H1 (cell line): ENCODE data around the gene GRIP1. TPM values are rescaled to one million over a fixed set of nuclear protein-coding genes. Genes with fewer than 3 reads are reported as not detected.

Experiments used
- CTCF ChIA-PET: fragments of 300-600 bp; sonication (Branson Sonifier 250); formaldehyde crosslinking; loops from one replicate; lab custom pipeline; 2021; ENCODE audit not compliant: partially characterized antibody; lab: Charles Lee
- POLR2A ChIA-PET: fragments of 300-600 bp; sonication (Branson Sonifier 250); formaldehyde crosslinking; loops from one replicate; lab custom pipeline; 2021; ENCODE audit warnings: inconsistent platforms; ENCODE audit not compliant: partially characterized antibody; lab: Charles Lee
- DNase-seq, 2 experiments: peaks; one replicate each; pipeline versions ENCODE4 v3.0.0 to v3.0.0-alpha.2; 2010 to 2022; ENCODE audit warnings: low spot score in 2 of 2, low read depth in 1 of 2, mixed read lengths in 1 of 2
- FAIRE-seq: peaks from 2 replicates; lab custom pipeline; 2011; peaks lifted over from hg19 to GRCh38; lab: Jason Lieb, UNC
- H2AFZ ChIP-seq: 2 replicates; pipeline ENCODE4 v1.8.1; 2012; ENCODE audit warnings: low read length, inconsistent platforms
- H2AK5ac ChIP-seq: 2 replicates; pipeline ENCODE4 v1.6.1; 2013; ENCODE audit warnings: low read depth, low read length
- H2BK120ac ChIP-seq: replicated peaks from 2 replicates; pipeline ENCODE3; 2013; ENCODE audit warnings: low read depth, low read length, inconsistent platforms
- H2BK12ac ChIP-seq: 2 replicates; pipeline ENCODE4 v1.6.1; 2013; ENCODE audit warnings: low read depth, low read length
- H2BK15ac ChIP-seq: 2 replicates; pipeline ENCODE4 v1.6.1; 2013; ENCODE audit warnings: low read length
- H2BK20ac ChIP-seq: 2 replicates; pipeline ENCODE4 v1.6.1; 2013; ENCODE audit warnings: low read length
- H2BK5ac ChIP-seq: 2 replicates; pipeline ENCODE4 v1.6.1; 2013; ENCODE audit warnings: low read depth, low read length
- H3K14ac ChIP-seq: 2 replicates; pipeline ENCODE4 v1.6.1; 2013; ENCODE audit warnings: inconsistent platforms; ENCODE audit not compliant: insufficient read length
- H3K18ac ChIP-seq: 2 replicates; pipeline ENCODE4 v1.6.1; 2013; ENCODE audit warnings: low read length; ENCODE audit errors: extremely low read depth
- H3K23ac ChIP-seq: 2 replicates; pipeline ENCODE4 v1.6.1; 2013; ENCODE audit warnings: inconsistent platforms; ENCODE audit not compliant: insufficient read length
- H3K23me2 ChIP-seq: 2 replicates; pipeline ENCODE4 v1.6.1; 2013; ENCODE audit warnings: low read depth, low read length
- H3K27ac ChIP-seq: 2 replicates; pipeline ENCODE4 v1.6.1; 2011; ENCODE audit warnings: low read depth, low read length, inconsistent platforms
- H3K27me3 ChIP-seq, 4 experiments: replicated peaks in 1 of 4; 1 replicate in 1 of 4; 2 replicates in 3 of 4; pipeline versions ENCODE4 v1.6.1 to v1.8.1; 2011 to 2013; ENCODE audit warnings: low read length in 3 of 4, mild to moderate bottlenecking in 3 of 4, inconsistent platforms in 2 of 4, mixed read lengths in 2 of 4, moderate library complexity in 1 of 4; ENCODE audit not compliant: control insufficient read depth in 3 of 4, insufficient read depth in 3 of 4; ENCODE audit errors: extremely low read depth in 1 of 4
- H3K36me3 ChIP-seq, 4 experiments: 2 replicates each; pipeline versions ENCODE4 v1.6.1 to v1.8.1; 2011 to 2013; ENCODE audit warnings: mild to moderate bottlenecking in 4 of 4, low read length in 3 of 4, moderate library complexity in 2 of 4, control low read depth in 1 of 4, inconsistent platforms in 1 of 4; ENCODE audit not compliant: insufficient read depth in 4 of 4, control insufficient read depth in 2 of 4
- H3K4ac ChIP-seq: replicated peaks from 2 replicates; pipeline ENCODE3; 2013; ENCODE audit warnings: low read length, low read depth, mixed read lengths, inconsistent platforms; ENCODE audit not compliant: insufficient read length
- H3K4me1 ChIP-seq, 4 experiments: replicated peaks in 1 of 4; 1 replicate in 1 of 4; 2 replicates in 3 of 4; pipeline versions ENCODE4 v1.6.1 to v1.8.1; 2011 to 2013; ENCODE audit warnings: low read length in 3 of 4, inconsistent platforms in 2 of 4, mixed read lengths in 1 of 4; ENCODE audit not compliant: insufficient read depth in 4 of 4, control insufficient read depth in 3 of 4
- H3K4me2 ChIP-seq, 2 experiments: 2 replicates each; pipeline versions ENCODE4 v1.6.1 to v1.8.1; 2011 to 2013; ENCODE audit warnings: low read depth in 2 of 2, low read length in 2 of 2, control low read depth in 1 of 2, inconsistent platforms in 1 of 2, mild to moderate bottlenecking in 1 of 2; ENCODE audit not compliant: insufficient read depth in 1 of 2
- H3K4me3 ChIP-seq, 4 experiments: fragments of 200-600, 300-600 bp in 1 of 4; sonication (generic), shearing (Covaris generic), sonication (Bioruptor Twin) in 1 of 4; 2 replicates each; pipeline versions ENCODE4 v1.5.1 to v1.8.1; 2011 to 2016; ENCODE audit warnings: low read length in 4 of 4, low read depth in 3 of 4, control low read depth in 2 of 4, inconsistent platforms in 2 of 4, mild to moderate bottlenecking in 2 of 4, mixed read lengths in 1 of 4, moderate library complexity in 1 of 4; ENCODE audit not compliant: insufficient read depth in 2 of 4; ENCODE audit errors: extremely low read depth in 1 of 4
- H3K56ac ChIP-seq: replicated peaks from 2 replicates; pipeline ENCODE3; 2013; ENCODE audit warnings: low read depth, mild to moderate bottlenecking, mixed read lengths, low read length, inconsistent platforms; ENCODE audit not compliant: insufficient read length
- H3K79me1 ChIP-seq: 2 replicates; pipeline ENCODE4 v1.6.1; 2013; ENCODE audit warnings: low read depth, low read length, control low read depth
- H3K79me2 ChIP-seq, 2 experiments: 2 replicates each; pipeline versions ENCODE4 v1.6.1 to v1.8.1; 2012 to 2013; ENCODE audit warnings: low read length in 2 of 2, mild to moderate bottlenecking in 2 of 2, inconsistent platforms in 1 of 2; ENCODE audit not compliant: insufficient read depth in 2 of 2, control insufficient read depth in 1 of 2
- H3K9ac ChIP-seq, 4 experiments: replicated peaks in 1 of 4; 1 replicate in 1 of 4; 2 replicates in 3 of 4; pipeline versions ENCODE4 v1.6.1 to v1.8.1; 2011 to 2013; ENCODE audit warnings: low read depth in 3 of 4, low read length in 3 of 4, control low read depth in 2 of 4, mild to moderate bottlenecking in 2 of 4, moderate library complexity in 2 of 4, inconsistent platforms in 1 of 4; ENCODE audit errors: extremely low read depth in 1 of 4
- H3K9me3 ChIP-seq, 2 experiments: 2 replicates each; pipeline versions ENCODE4 v1.6.1 to v1.8.1; 2012 to 2013; ENCODE audit warnings: mild to moderate bottlenecking in 2 of 2, moderate library complexity in 2 of 2, control low read depth in 1 of 2, inconsistent platforms in 1 of 2, low read depth in 1 of 2, low read length in 1 of 2, mixed read lengths in 1 of 2; ENCODE audit not compliant: insufficient read depth in 2 of 2
- H4K20me1 ChIP-seq, 2 experiments: replicated peaks in 1 of 2; 2 replicates each; pipeline versions ENCODE3 to v1.8.1; 2011 to 2013; ENCODE audit warnings: inconsistent platforms in 2 of 2, low read length in 2 of 2, mild to moderate bottlenecking in 1 of 2; ENCODE audit not compliant: insufficient read depth in 2 of 2, control insufficient read depth in 1 of 2
- H4K5ac ChIP-seq: 2 replicates; pipeline ENCODE4 v1.6.1; 2013; ENCODE audit warnings: low read length, low read depth, mixed read lengths, inconsistent platforms; ENCODE audit not compliant: insufficient read length
- H4K8ac ChIP-seq: 2 replicates; pipeline ENCODE4 v1.8.0; 2013; ENCODE audit warnings: mild to moderate bottlenecking, moderate library complexity, low read length, inconsistent platforms; ENCODE audit not compliant: insufficient read depth; ENCODE audit errors: extremely low read depth
- H4K91ac ChIP-seq: replicated peaks from 2 replicates; pipeline ENCODE3; 2013; ENCODE audit warnings: low read length, mixed read lengths, inconsistent platforms; ENCODE audit not compliant: insufficient read length
- CEBPB ChIP-seq: IDR thresholded peaks from 2 replicates; pipeline ENCODE4 v1.6.1; 2012; ENCODE audit warnings: low read depth, low read length
- EZH2 ChIP-seq: fragments of 200-600 bp; sonication (generic); IDR thresholded peaks from 2 replicates; pipeline ENCODE4 v1.7.1; 2012; ENCODE audit warnings: low read depth, mild to moderate bottlenecking, moderate library complexity, low read length, inconsistent platforms; ENCODE audit not compliant: severe bottlenecking
- HDAC2 ChIP-seq, 2 experiments: fragments of 300-600 bp in 1 of 2; sonication (generic) in 1 of 2; IDR thresholded peaks; 2 replicates each; pipeline ENCODE4 v1.6.1; 2011 to 2012; ENCODE audit warnings: low read depth in 2 of 2, low read length in 2 of 2, mild to moderate bottlenecking in 2 of 2, moderate library complexity in 2 of 2, borderline replicate concordance in 1 of 2, inconsistent platforms in 1 of 2
- JUND ChIP-seq: IDR thresholded peaks from 2 replicates; pipeline ENCODE4 v1.6.1; 2011; ENCODE audit warnings: mild to moderate bottlenecking, improper control_type of control experiment, low read length
- RBBP5 ChIP-seq: IDR thresholded peaks from 2 replicates; pipeline ENCODE4 v1.7.1; 2012; ENCODE audit warnings: low read depth, mild to moderate bottlenecking, inconsistent platforms, low read length, moderate library complexity, borderline replicate concordance
- SIRT6 ChIP-seq: IDR thresholded peaks from one replicate; pipeline ENCODE4 v1.7.1; 2012; ENCODE audit warnings: low read length, inconsistent platforms
- SP4 ChIP-seq: IDR thresholded peaks from 2 replicates; pipeline ENCODE4 v1.6.1; 2012; ENCODE audit warnings: low read length, inconsistent platforms
- WGBS, 2 experiments: shearing (Covaris generic) in 1 of 2; methylation state at CpG; one replicate each; pipeline versions ENCODE4 v1.1.6 to v1.1.7; 2013 to 2015; ENCODE audit warnings: low lambda C conversion rate in 2 of 2, mixed read lengths in 2 of 2, inconsistent platforms in 1 of 2, low coverage in 1 of 2, missing lambda C conversion rate in 1 of 2; ENCODE audit not compliant: insufficient replicate concordance in 2 of 2, insufficient coverage in 1 of 2, insufficient read length in 1 of 2; ENCODE audit errors: extremely low coverage in 1 of 2, missing lambda C conversion rate in 1 of 2; 5-methylcytosine and 5-hydroxymethylcytosine counted together
- polyA plus RNA-seq, 7 experiments: library from polyadenylated mRNA; depleted of rRNA in 3 of 7; stranded (reverse) in 5 of 7; unstranded in 2 of 7; fragments of >200 nt in 5 of 7; fragments of 200-250 nt in 2 of 7; gene quantifications; 1 replicate in 5 of 7; 2 replicates in 1 of 7; 4 replicates in 1 of 7; pipeline versions ENCODE4 v1.2.1 to v1.2.3, GENCODE V29; 2011 to 2013; ENCODE audit warnings: missing spikeins in 2 of 7, mixed read lengths in 2 of 7
- total RNA-seq: library from RNA; stranded (reverse); fragmentation: NEBNext Ultra II Directional; extraction: Animal tissue kit (Norgen Biotek cat#: 25700); gene quantifications from 2 replicates; pipeline ENCODE4 v1.2.1, GENCODE V29; 2021
- TF ChIP-seq, protein P1 (sequence below): IDR thresholded peaks from 2 replicates; pipeline ENCODE4 v1.6.1; 2011; ENCODE audit warnings: low read length, improper control_type of control experiment

GRIP1 gene
- total and polyA plus RNA-seq, 2 of the 8 experiments (the other 6 are each of a cell fraction or from before 2014, with no cell fraction given) = 4.5 to 27.3 TPM

DNA sequence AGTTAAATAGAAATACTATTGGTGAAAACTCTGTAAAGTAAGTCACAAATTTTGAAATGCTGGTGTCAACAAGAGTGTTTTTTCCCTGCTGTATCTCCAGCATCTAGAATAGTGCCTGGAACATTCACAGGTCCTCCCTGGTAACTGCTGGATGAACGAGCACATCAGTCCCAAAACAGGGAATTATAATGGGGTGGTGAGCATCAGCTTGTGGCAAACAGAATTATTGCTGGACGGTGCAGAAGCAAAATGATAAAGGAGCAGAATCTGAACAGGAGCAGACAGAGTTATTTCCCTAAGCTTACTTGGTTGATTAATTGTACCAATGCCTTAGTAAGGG, 129.9 kb downstream of the GRIP1 start:
- Histone ChIP-seq H3K23ac (no peak overlapping the region), H2BK5ac (no peak overlapping the region), H3K14ac (no peak overlapping the region), H2BK15ac (no peak overlapping the region), H2AK5ac (0 out of 2 replicates have a peak overlapping the region, but pooled peaks have one; percentile 70), H2BK120ac (no peak overlapping the region), H3K4me1 (no peaks in the 10 kb centered on the region), H3K79me2 (no peaks in the 10 kb centered on the region), H3K27ac (no peak overlapping the region), H3K36me3 (no peaks in the 10 kb centered on the region), H2AFZ (no peak overlapping the region), H4K20me1 (no peaks in the 10 kb centered on the region), H3K56ac (no peak overlapping the region), H2BK20ac (no peak overlapping the region), H3K79me1 (no peaks in the 10 kb centered on the region), H3K18ac (no peak overlapping the region), H3K4me3 (no peak overlapping the region), H3K4ac (no peak overlapping the region), H2BK12ac (no peak overlapping the region), H4K5ac (no peak overlapping the region), H4K8ac (no peak overlapping the region), H3K27me3 (no peaks in the 10 kb centered on the region; a peak in 1 of 7 replicates), H4K91ac (no peak overlapping the region), H3K9me3 (no peaks in the 10 kb centered on the region), H3K9ac (no peak overlapping the region), H3K23me2 (no peaks in the 10 kb centered on the region), H3K4me2 (no peak overlapping the region)
- POLR2A ChIA-PET = no interaction called here
- FAIRE-seq (no peak), DNase-seq (no peak)
- CTCF ChIA-PET = interaction anchor here (0.6 to 1.7 kb wide), 15 partner anchors 9 to 1249 kb away, joined by 3 to 6 read pairs (median 3); no protein-coding TSS in a partner anchor
- TF ChIP-seq HDAC2 (IDR thresholded peaks at IDR 0.05; ENCODE audit: borderline replicate concordance in 1 of 2, low read depth in 2 of 2, low read length in 2 of 2) (no peak), SP4 (no peak), RBBP5 (no peak), SIRT6 (no peak), CEBPB (no peak), EZH2 (no peak), JUND (no peak)
- TF ChIP-seq, protein P1, sequence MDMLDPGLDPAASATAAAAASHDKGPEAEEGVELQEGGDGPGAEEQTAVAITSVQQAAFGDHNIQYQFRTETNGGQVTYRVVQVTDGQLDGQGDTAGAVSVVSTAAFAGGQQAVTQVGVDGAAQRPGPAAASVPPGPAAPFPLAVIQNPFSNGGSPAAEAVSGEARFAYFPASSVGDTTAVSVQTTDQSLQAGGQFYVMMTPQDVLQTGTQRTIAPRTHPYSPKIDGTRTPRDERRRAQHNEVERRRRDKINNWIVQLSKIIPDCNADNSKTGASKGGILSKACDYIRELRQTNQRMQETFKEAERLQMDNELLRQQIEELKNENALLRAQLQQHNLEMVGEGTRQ = no peak
- 82% methylated on average over 2 of the region's 2 CpGs; no CpG with 5 or more reads in 1 of the 2 experiments for WGBS, 2 experiments
